Measurements from ENCODE around the gene SAMD14.

GRCh38 chr17:50103941-50104340 lies 26.0 kb downstream of the SAMD14 start:
- TF ChIP-seq POLR2A (IDR thresholded peaks at IDR 0.05) (no peak), CTCF (IDR thresholded peaks at IDR 0.05) (no peak)
